HG02763 (cell line): ENCODE results near the gene OR9A4.

ENCODE experiments used
- ATAC-seq: cut with Tn5 transposase; IDR thresholded peaks from one replicate; pipeline ENCODE4 v1.9.1; 2021; ENCODE audit warnings: mild to moderate bottlenecking, moderate library complexity; ENCODE audit not compliant: unreplicated experiment

OR9A4 gene

DNA sequence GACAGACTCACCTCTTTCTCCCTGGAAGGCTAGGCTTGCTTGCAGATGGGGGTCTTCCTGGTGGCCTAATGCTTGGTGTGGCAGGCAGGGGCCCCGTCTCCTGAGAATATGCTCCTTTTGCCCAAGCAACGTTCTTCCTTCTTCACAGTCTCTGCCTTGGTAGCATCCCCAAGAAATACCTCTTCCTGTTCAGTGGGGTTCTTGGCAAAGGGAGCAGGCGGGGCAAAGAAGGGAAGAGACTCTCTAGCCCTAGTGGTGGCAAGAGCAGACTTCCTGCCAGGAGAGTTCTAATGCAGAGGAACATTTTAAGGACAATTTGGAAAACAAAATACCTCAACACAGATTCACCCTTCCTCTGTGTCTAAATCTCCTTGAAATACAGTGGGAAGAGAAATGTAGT is 30.6 kb downstream of the OR9A4 start, which contains the start of gene CLEC5A:
Gene CLEC5A (minus strand): TSS at position 179 of the 400 bp plus-strand sequence. CDS start 682 bp downstream, outside the sequence.
- no peak for ATAC-seq

DNA sequence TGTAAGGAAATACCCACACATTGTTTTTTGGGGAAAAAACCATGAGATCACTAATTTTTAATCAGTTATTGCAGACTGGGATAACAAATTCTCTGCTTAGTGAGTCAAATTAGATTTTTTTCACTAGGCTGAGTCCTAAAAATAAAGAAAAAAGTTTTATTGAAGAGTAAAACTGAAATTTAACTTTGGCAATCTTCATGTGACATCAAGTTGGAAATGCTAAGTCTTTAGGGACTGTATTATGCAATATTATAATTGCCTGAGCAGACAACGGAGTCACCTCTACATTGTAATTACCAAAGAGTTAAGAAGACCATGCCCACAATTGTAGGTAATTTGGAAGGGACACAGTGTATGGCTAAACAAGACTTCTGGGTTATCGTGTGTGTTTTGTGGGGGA is 32.8 kb downstream of the OR9A4 start:
- no peak for ATAC-seq

DNA sequence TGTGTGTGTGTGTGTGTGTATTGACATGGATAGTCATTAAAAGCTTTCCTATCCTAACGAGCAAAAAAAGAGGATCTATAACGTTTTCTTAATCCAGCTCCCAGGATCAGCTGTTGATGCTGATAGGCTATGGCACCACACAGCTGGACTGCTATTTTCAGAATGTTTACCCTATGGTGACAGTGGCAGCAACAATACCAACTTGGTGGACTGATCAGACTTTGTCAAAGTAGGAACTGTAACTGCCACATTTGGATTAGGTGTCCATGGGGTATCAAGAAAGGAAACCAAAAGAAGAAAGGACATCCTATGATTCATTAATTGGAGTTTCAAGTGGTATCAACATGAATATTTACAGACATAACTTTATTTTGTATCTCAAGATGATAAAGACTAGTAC is 33.3 kb downstream of the OR9A4 start:
- ATAC-seq: no peak

DNA sequence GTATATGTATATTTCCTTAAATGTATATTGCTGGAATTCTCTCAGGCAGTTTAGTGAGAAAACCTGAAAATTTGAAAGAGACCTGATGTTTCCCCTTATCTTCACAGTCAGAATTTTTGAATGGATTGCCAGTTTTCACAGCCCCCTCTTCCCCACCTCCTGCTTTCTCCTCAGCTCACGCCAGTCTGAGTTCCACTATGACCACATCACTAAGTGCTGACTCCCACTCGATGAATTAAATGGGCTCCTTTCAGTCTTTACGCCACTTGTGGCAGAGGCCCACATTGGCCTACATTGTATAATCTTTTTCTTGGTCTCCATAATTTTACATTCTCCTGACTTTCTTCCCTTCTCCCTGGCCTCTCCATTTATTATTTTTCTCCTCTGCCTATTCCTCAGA is 33.7 kb downstream of the OR9A4 start:
- ATAC-seq: no peak

DNA sequence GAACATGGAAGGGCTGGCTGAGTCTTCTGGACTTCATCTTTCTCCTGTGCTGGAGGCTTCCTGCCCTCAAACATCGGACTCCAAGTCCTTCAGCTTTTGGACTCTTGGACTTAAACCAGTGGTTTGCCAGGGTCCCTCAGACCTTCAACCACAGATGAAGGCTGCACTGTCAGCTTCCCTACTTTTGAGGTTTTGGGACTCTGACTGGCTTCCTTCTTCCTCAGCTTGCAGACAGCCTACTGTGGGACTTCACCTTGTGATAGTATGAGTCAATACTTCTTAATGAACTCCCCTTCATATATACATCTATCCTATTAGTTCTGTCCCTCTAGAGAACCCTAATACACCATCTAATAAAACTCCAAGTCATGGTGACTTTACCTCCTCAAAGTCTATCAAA is 34.6 kb downstream of the OR9A4 start:
- ATAC-seq: no peak

DNA sequence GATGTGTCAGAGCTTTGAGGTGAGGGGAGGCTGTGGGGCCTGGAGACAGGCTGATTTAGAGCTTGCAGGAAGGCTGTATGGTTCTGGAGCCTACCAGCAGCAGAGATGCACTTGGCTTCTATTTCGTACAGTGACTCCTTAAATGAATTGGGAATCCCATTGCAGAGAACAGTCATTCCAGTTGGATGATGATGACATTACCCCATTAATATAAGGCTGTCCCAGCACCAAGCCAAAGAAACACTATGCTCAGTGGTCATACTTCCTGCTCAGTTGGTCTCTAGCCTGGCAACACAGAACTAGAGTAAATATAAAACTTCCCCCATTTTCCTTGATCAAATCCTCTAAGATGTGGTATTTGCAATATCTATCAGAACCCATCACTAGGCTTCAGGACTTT is 36.3 kb downstream of the OR9A4 start:
- ATAC-seq: no peak

DNA sequence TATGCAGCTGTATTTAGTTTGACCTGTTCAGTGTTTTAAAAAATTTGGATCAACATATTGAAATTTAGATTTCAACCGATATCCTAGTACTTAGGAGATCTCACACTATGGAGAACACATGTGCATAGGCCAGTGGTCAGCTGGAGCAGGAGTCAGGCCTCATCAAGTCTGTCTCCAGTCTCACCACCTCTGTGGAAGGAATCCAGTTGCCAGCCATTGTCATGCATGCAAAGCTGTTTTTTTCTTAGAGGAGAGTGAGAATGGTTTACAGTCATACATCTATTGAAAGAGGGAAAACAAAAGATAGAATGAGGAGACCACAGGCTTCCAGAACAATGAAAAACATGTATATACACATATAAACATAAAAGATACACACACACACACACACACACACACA is 38.1 kb downstream of the OR9A4 start:
- ATAC-seq: no peak

DNA sequence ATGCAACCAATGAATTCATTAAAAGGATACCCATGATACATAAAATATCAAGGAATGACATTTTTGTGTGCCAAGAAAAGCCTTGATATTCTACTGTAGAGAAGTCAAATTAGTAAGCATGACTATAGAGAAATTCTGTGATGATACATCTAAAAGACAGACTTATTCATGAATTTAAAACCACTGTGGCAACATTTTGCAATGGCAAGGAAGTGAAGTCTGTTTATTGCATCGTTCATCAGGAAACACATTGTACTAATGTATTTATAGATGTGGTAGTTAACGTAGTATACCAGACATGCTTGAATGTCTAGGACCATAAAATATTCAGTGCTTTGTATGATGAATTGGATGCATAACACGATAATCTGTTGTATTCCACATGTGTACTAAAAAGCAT is 39.9 kb downstream of the OR9A4 start:
- ATAC-seq: no peak

DNA sequence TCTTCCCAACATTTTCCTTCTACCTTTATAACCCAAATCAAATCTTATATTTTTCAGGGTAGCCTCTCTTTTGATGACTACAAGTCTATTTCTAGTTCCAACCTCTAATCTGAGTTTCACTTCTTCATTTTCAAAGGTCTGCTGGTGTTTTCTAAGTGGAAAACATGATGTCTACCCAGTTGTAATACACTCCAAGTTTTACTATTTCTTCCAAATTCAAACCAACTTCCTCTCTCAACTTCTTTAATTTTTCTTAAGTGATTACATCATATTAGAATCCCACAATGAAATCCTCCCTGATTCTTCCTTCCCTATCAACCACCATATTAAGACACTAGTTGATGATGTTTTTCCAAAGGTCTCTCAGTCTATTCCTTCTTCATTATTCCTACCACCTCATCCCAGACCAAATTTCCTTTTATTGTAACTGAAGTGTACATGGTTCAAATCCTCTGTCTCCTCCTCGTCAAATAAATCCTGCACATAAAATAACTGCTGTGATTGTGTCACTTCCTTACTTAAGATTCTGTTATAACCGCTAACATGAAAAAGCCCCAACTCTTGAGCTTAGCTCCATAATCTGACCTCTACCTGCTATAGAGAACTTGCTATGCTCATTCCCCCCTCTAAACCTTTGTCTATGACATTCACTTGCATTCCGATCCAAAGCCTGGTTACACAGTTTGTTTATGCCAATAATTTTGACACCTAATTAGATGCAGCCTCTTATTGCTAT is 44.7 kb downstream of the OR9A4 start:
- no peak for ATAC-seq
